WTC11 (cell line): ENCODE measurements around the gene PRIM2. TPM values are rescaled to one million over a fixed set of nuclear protein-coding genes. Genes with fewer than 3 reads are reported as not detected.

Experiments used
- ATAC-seq: fragments of 200-7000 bp; cut with Tn5 transposase; 2 replicates; pipeline ENCODE4 v1.10.0; 2021; ENCODE audit warnings: mild to moderate bottlenecking, moderate library complexity
- CTCF ChIA-PET: fragments of 300-600 bp; sonication (Branson Sonifier 250); formaldehyde crosslinking; loops from one replicate; lab custom pipeline; 2021; ENCODE audit warnings: antibody characterized with exemption; lab: Charles Lee
- POLR2A ChIA-PET: fragments of 350-600 bp; sonication (Branson Sonifier 250); formaldehyde crosslinking; loops from one replicate; lab custom pipeline; 2021; ENCODE audit warnings: antibody characterized with exemption; lab: Charles Lee
- DNase-seq: peaks from one replicate; pipeline ENCODE4 v3.0.0; 2021; ENCODE audit warnings: low spot score
- H3K27ac Mint-ChIP-seq: 2 replicates; pipeline ENCODE4 v1.8.0; 2021; ENCODE audit warnings: mixed read lengths
- H3K27me3 Mint-ChIP-seq: 2 replicates; pipeline ENCODE4 v1.8.0; 2021; ENCODE audit warnings: low read depth, mild to moderate bottlenecking, moderate library complexity, mixed read lengths
- H3K36me3 Mint-ChIP-seq: 2 replicates; pipeline ENCODE4 v1.8.0; 2021; ENCODE audit warnings: mixed read lengths
- H3K4me1 Mint-ChIP-seq: 2 replicates; pipeline ENCODE4 v1.8.0; 2022; ENCODE audit warnings: mixed read lengths
- H3K4me3 Mint-ChIP-seq: 2 replicates; pipeline ENCODE4 v1.8.0; 2021; ENCODE audit warnings: mild to moderate bottlenecking, moderate library complexity, mixed read lengths
- H3K9me3 Mint-ChIP-seq: 2 replicates; pipeline ENCODE4 v1.8.0; 2021; ENCODE audit warnings: mixed read lengths
- GTF2I ChIP-seq: fragments of 250-450 bp; sonication (Bioruptor Pico); conservative IDR thresholded peaks from 2 replicates; pipeline ENCODE4 v1.4.0; 2021; ENCODE audit warnings: mild to moderate bottlenecking
- MXD4 ChIP-seq: fragments of 250-450 bp; sonication (Bioruptor Pico); IDR thresholded peaks from 2 replicates; pipeline ENCODE4 v1.8.0; 2021; ENCODE audit warnings: mild to moderate bottlenecking, moderate library complexity, borderline replicate concordance
- MYBL2 ChIP-seq: sonication (generic); formaldehyde crosslinking; IDR thresholded peaks from 2 replicates; pipeline ENCODE4 v1.8.1; 2023; ENCODE audit warnings: mild to moderate bottlenecking, moderate library complexity, missing genetic modification reagents
- NFATC4 ChIP-seq: fragments of 250-450 bp; sonication (Bioruptor Pico); IDR thresholded peaks from 2 replicates; pipeline ENCODE4 v1.9.0; 2021; ENCODE audit warnings: mild to moderate bottlenecking
- NFE2L1 ChIP-seq: sonication (generic); formaldehyde crosslinking; IDR thresholded peaks from 2 replicates; pipeline ENCODE4 v1.8.1; 2023; ENCODE audit warnings: missing genetic modification reagents
- NR2C2 ChIP-seq: sonication (generic); formaldehyde crosslinking; IDR thresholded peaks from 2 replicates; pipeline ENCODE4 v1.8.0; 2022; ENCODE audit warnings: mild to moderate bottlenecking, missing genetic modification reagents
- RORB ChIP-seq: fragments of 250-450 bp; sonication (Bioruptor Pico); IDR thresholded peaks from 2 replicates; pipeline ENCODE4 v1.9.0; 2021; ENCODE audit warnings: mild to moderate bottlenecking
- TCF7 ChIP-seq: sonication (generic); formaldehyde crosslinking; IDR thresholded peaks from 2 replicates; pipeline ENCODE4 v1.8.0; 2022; ENCODE audit warnings: mild to moderate bottlenecking, low read depth, missing genetic modification reagents, moderate library complexity
- TP53 ChIP-seq: sonication (generic); formaldehyde crosslinking; IDR thresholded peaks from 2 replicates; pipeline ENCODE4 v1.8.1; 2023; ENCODE audit warnings: mild to moderate bottlenecking, missing genetic modification reagents
- ZNF263 ChIP-seq: sonication (generic); formaldehyde crosslinking; IDR thresholded peaks from 2 replicates; pipeline ENCODE4 v1.8.1; 2022; ENCODE audit warnings: low read depth, mild to moderate bottlenecking, moderate library complexity, missing genetic modification reagents
- ZNF416 ChIP-seq: fragments of 250-450 bp; sonication (Bioruptor Pico); IDR thresholded peaks from 2 replicates; pipeline ENCODE4 v1.9.0; 2021; ENCODE audit warnings: mild to moderate bottlenecking, inconsistent platforms
- total RNA-seq: library from RNA; stranded (reverse); gene quantifications from 3 replicates; pipeline ENCODE4 v1.2.3, GENCODE V29; 2021
- TF ChIP-seq, protein P1 (sequence below): sonication (generic); formaldehyde crosslinking; conservative IDR thresholded peaks from 2 replicates; pipeline ENCODE4 v1.8.1; 2023; ENCODE audit warnings: mild to moderate bottlenecking, low read depth, missing genetic modification reagents, moderate library complexity
- TF ChIP-seq, protein P2 (sequence below): sonication (generic); formaldehyde crosslinking; IDR thresholded peaks from 2 replicates; pipeline ENCODE4 v1.8.1; 2023; ENCODE audit warnings: mild to moderate bottlenecking, moderate library complexity, missing genetic modification reagents
- TF ChIP-seq, protein P3 (sequence below): sonication (generic); formaldehyde crosslinking; IDR thresholded peaks from 2 replicates; pipeline ENCODE4 v1.8.0; 2022; ENCODE audit warnings: missing genetic modification reagents
- TF ChIP-seq, protein P4 (sequence below): sonication (generic); formaldehyde crosslinking; IDR thresholded peaks from 2 replicates; pipeline ENCODE4 v1.8.0; 2023; ENCODE audit warnings: mild to moderate bottlenecking, missing genetic modification reagents
- TF ChIP-seq, protein P5 (sequence below): fragments of 200-600 bp; IDR thresholded peaks from 2 replicates; pipeline ENCODE4 v1.8.0; 2022; ENCODE audit warnings: antibody characterized with exemption
- TF ChIP-seq, protein P6 (sequence below): sonication (generic); formaldehyde crosslinking; conservative IDR thresholded peaks from 2 replicates; pipeline ENCODE4 v1.8.1; 2022; ENCODE audit warnings: mild to moderate bottlenecking, missing genetic modification reagents
- TF ChIP-seq, protein P7 (sequence below): sonication (generic); formaldehyde crosslinking; IDR thresholded peaks from 2 replicates; pipeline ENCODE4 v1.8.1; 2023; ENCODE audit warnings: mild to moderate bottlenecking, missing genetic modification reagents

Gene PRIM2
- total RNA-seq, 1 experiment from 2014 or later = 42.2 TPM

DNA sequence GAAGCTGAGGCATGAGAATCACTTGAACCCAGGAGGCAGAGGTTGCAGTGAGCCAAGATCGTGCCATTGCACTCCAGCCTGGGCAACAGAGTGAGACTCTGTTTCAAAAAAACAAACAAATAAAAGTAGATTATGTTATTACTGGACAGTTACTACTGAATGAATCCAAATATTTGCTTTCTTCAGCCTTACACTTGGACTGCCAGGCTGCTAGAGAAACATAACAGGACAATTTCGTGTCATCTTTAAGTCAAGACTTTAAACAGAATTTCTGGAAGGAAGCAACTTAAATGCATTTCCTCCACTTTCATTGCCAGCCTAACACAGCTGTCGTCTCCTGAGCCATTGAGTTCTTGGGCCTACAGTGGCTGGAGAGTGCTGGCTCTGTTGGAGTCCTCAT lies 42.0 kb upstream of the PRIM2 start (continued):
- TF ChIP-seq, protein P1, sequence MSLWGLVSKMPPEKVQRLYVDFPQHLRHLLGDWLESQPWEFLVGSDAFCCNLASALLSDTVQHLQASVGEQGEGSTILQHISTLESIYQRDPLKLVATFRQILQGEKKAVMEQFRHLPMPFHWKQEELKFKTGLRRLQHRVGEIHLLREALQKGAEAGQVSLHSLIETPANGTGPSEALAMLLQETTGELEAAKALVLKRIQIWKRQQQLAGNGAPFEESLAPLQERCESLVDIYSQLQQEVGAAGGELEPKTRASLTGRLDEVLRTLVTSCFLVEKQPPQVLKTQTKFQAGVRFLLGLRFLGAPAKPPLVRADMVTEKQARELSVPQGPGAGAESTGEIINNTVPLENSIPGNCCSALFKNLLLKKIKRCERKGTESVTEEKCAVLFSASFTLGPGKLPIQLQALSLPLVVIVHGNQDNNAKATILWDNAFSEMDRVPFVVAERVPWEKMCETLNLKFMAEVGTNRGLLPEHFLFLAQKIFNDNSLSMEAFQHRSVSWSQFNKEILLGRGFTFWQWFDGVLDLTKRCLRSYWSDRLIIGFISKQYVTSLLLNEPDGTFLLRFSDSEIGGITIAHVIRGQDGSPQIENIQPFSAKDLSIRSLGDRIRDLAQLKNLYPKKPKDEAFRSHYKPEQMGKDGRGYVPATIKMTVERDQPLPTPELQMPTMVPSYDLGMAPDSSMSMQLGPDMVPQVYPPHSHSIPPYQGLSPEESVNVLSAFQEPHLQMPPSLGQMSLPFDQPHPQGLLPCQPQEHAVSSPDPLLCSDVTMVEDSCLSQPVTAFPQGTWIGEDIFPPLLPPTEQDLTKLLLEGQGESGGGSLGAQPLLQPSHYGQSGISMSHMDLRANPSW = no peak
- TF ChIP-seq, protein P2, sequence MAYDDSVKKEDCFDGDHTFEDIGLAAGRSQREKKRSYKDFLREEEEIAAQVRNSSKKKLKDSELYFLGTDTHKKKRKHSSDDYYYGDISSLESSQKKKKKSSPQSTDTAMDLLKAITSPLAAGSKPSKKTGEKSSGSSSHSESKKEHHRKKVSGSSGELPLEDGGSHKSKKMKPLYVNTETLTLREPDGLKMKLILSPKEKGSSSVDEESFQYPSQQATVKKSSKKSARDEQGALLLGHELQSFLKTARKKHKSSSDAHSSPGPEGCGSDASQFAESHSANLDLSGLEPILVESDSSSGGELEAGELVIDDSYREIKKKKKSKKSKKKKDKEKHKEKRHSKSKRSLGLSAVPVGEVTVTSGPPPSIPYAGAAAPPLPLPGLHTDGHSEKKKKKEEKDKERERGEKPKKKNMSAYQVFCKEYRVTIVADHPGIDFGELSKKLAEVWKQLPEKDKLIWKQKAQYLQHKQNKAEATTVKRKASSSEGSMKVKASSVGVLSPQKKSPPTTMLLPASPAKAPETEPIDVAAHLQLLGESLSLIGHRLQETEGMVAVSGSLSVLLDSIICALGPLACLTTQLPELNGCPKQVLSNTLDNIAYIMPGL (CRISPR knock-in tag) = no peak
- TF ChIP-seq GTF2I (CRISPR knock-in tag) = no peak

DNA sequence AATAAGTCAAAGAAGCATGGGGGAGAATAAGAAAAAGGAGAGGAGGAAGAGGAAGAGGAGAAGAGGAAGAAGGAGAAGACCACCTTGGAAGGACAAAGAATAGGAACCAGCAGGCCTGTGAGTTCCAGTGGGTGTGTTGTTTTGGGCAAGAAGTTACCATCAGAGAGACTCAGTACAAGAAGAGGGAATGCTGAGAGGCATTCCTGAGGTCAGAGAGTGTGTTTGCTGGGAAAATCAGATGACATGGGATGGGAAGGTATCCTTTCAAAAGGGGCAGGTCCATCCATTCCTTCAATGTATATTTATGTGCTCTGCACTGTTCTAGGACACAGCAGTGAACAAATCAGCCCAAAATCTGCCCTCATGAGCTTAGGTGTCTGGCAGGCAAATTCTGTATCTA lies 40.5 kb upstream of the PRIM2 start:
- TF ChIP-seq, protein P3, sequence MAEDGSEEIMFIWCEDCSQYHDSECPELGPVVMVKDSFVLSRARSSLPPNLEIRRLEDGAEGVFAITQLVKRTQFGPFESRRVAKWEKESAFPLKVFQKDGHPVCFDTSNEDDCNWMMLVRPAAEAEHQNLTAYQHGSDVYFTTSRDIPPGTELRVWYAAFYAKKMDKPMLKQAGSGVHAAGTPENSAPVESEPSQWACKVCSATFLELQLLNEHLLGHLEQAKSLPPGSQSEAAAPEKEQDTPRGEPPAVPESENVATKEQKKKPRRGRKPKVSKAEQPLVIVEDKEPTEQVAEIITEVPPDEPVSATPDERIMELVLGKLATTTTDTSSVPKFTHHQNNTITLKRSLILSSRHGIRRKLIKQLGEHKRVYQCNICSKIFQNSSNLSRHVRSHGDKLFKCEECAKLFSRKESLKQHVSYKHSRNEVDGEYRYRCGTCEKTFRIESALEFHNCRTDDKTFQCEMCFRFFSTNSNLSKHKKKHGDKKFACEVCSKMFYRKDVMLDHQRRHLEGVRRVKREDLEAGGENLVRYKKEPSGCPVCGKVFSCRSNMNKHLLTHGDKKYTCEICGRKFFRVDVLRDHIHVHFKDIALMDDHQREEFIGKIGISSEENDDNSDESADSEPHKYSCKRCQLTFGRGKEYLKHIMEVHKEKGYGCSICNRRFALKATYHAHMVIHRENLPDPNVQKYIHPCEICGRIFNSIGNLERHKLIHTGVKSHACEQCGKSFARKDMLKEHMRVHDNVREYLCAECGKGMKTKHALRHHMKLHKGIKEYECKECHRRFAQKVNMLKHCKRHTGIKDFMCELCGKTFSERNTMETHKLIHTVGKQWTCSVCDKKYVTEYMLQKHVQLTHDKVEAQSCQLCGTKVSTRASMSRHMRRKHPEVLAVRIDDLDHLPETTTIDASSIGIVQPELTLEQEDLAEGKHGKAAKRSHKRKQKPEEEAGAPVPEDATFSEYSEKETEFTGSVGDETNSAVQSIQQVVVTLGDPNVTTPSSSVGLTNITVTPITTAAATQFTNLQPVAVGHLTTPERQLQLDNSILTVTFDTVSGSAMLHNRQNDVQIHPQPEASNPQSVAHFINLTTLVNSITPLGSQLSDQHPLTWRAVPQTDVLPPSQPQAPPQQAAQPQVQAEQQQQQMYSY = no peak
- TF ChIP-seq TP53 (no peak), NFE2L1 (CRISPR knock-in tag) (no peak), TCF7 (no peak), MYBL2 (no peak), MXD4 (CRISPR knock-in tag) (no peak), ZNF263 (CRISPR knock-in tag) (no peak), RORB (CRISPR knock-in tag) (no peak), NFATC4 (no peak), ZNF416 (CRISPR knock-in tag) (no peak), NR2C2 (CRISPR knock-in tag) (no peak)
- TF ChIP-seq, protein P4, sequence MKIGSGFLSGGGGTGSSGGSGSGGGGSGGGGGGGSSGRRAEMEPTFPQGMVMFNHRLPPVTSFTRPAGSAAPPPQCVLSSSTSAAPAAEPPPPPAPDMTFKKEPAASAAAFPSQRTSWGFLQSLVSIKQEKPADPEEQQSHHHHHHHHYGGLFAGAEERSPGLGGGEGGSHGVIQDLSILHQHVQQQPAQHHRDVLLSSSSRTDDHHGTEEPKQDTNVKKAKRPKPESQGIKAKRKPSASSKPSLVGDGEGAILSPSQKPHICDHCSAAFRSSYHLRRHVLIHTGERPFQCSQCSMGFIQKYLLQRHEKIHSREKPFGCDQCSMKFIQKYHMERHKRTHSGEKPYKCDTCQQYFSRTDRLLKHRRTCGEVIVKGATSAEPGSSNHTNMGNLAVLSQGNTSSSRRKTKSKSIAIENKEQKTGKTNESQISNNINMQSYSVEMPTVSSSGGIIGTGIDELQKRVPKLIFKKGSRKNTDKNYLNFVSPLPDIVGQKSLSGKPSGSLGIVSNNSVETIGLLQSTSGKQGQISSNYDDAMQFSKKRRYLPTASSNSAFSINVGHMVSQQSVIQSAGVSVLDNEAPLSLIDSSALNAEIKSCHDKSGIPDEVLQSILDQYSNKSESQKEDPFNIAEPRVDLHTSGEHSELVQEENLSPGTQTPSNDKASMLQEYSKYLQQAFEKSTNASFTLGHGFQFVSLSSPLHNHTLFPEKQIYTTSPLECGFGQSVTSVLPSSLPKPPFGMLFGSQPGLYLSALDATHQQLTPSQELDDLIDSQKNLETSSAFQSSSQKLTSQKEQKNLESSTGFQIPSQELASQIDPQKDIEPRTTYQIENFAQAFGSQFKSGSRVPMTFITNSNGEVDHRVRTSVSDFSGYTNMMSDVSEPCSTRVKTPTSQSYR (CRISPR knock-in tag) = no peak
- TF ChIP-seq, protein P5, sequence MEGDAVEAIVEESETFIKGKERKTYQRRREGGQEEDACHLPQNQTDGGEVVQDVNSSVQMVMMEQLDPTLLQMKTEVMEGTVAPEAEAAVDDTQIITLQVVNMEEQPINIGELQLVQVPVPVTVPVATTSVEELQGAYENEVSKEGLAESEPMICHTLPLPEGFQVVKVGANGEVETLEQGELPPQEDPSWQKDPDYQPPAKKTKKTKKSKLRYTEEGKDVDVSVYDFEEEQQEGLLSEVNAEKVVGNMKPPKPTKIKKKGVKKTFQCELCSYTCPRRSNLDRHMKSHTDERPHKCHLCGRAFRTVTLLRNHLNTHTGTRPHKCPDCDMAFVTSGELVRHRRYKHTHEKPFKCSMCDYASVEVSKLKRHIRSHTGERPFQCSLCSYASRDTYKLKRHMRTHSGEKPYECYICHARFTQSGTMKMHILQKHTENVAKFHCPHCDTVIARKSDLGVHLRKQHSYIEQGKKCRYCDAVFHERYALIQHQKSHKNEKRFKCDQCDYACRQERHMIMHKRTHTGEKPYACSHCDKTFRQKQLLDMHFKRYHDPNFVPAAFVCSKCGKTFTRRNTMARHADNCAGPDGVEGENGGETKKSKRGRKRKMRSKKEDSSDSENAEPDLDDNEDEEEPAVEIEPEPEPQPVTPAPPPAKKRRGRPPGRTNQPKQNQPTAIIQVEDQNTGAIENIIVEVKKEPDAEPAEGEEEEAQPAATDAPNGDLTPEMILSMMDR = no peak
- TF ChIP-seq, protein P6, sequence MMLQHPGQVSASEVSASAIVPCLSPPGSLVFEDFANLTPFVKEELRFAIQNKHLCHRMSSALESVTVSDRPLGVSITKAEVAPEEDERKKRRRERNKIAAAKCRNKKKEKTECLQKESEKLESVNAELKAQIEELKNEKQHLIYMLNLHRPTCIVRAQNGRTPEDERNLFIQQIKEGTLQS = no peak
- TF ChIP-seq, protein P7, sequence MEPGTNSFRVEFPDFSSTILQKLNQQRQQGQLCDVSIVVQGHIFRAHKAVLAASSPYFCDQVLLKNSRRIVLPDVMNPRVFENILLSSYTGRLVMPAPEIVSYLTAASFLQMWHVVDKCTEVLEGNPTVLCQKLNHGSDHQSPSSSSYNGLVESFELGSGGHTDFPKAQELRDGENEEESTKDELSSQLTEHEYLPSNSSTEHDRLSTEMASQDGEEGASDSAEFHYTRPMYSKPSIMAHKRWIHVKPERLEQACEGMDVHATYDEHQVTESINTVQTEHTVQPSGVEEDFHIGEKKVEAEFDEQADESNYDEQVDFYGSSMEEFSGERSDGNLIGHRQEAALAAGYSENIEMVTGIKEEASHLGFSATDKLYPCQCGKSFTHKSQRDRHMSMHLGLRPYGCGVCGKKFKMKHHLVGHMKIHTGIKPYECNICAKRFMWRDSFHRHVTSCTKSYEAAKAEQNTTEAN (CRISPR knock-in tag) = no peak
- DNase-seq = no peak
- Mint-ChIP-seq H3K36me3 (peaks cover 29% of the 10 kb centered on the region), H3K9me3 (peaks cover 32% of the 10 kb centered on the region), H3K4me1 (no peaks in the 10 kb centered on the region), H3K4me3 (no peak overlapping the region), H3K27ac (no peak overlapping the region), H3K27me3 (peaks cover 7% of the 10 kb centered on the region)
- ATAC-seq = no peak
- POLR2A ChIA-PET = no interaction called here
- CTCF ChIA-PET = no interaction called here
